B cell (primary cell): ENCODE data around the gene C3. TPM values are rescaled to one million over a fixed set of nuclear protein-coding genes. Genes with fewer than 3 reads are reported as not detected.

Source experiments
- ATAC-seq: fragments of 200-7000 bp; cut with Tn5 transposase; one replicate; pipeline ENCODE4 v1.10.0; 2021; ENCODE audit warnings: low read depth, mild to moderate bottlenecking, moderate number of reproducible peaks, moderate library complexity
- CTCF ChIA-PET: fragments of 350-600 bp; sonication (Branson Sonifier 250); formaldehyde crosslinking; loops from one replicate; lab custom pipeline; 2021; ENCODE audit warnings: antibody characterized with exemption, inconsistent platforms; lab: Charles Lee
- POLR2A ChIA-PET: fragments of 350-600 bp; sonication (Branson Sonifier 250); formaldehyde crosslinking; loops from one replicate; lab custom pipeline; 2021; ENCODE audit warnings: antibody characterized with exemption; lab: Charles Lee
- DNase-seq: peaks from one replicate; pipeline ENCODE4 v3.0.0; 2013
- H2AFZ ChIP-seq: 2 replicates; pipeline ENCODE4 v1.6.1; 2012; ENCODE audit warnings: mild to moderate bottlenecking, low read depth, low read length; ENCODE audit not compliant: insufficient read depth, poor library complexity, severe bottlenecking
- H3K27ac ChIP-seq, 2 donors: 1 replicate in 1 of 2; 2 replicates in 1 of 2; pipeline ENCODE4 v1.5.1; 2012 to 2013; ENCODE audit warnings: low read length in 2 of 2, mild to moderate bottlenecking in 2 of 2, moderate library complexity in 1 of 2
- H3K27me3 ChIP-seq, 4 experiments: fragments of 200-600 bp in 1 of 4; sonication (generic) in 1 of 4; replicated peaks in 1 of 4; 1 replicate in 2 of 4; 2 replicates in 2 of 4; pipeline versions ENCODE4 v1.6.1 to v1.7.0; 2013 to 2016; ENCODE audit warnings: low read length in 3 of 4, mild to moderate bottlenecking in 2 of 4, mixed read lengths in 1 of 4, moderate library complexity in 1 of 4; ENCODE audit not compliant: insufficient read depth in 4 of 4, control insufficient read depth in 3 of 4; ENCODE audit errors: control extremely low read depth in 1 of 4
- H3K36me3 ChIP-seq, 2 experiments: replicated peaks in 1 of 2; 1 replicate in 1 of 2; 2 replicates in 1 of 2; pipeline versions ENCODE4 v1.6.1 to v1.7.1; 2013; ENCODE audit warnings: low read length in 1 of 2; ENCODE audit not compliant: insufficient read depth in 2 of 2, control insufficient read depth in 1 of 2; ENCODE audit errors: control extremely low read depth in 1 of 2, extremely low read depth in 1 of 2
- H3K4me1 ChIP-seq, 2 donors: fragments of 200-600 bp in 1 of 2; sonication (generic) in 1 of 2; 1 replicate in 1 of 2; 2 replicates in 1 of 2; pipeline versions ENCODE4 v1.5.1 to v1.6.1; 2013 to 2017; ENCODE audit warnings: low read length in 2 of 2; ENCODE audit not compliant: control insufficient read depth in 2 of 2, insufficient read depth in 2 of 2
- H3K4me2 ChIP-seq: replicated peaks from 2 replicates; pipeline ENCODE3; 2012; ENCODE audit warnings: mild to moderate bottlenecking, low read depth, low read length; ENCODE audit not compliant: poor library complexity, severe bottlenecking
- H3K4me3 ChIP-seq, 5 experiments: fragments of 200-600 bp in 1 of 5; sonication (generic) in 1 of 5; 1 replicate in 3 of 5; 2 replicates in 2 of 5; pipeline versions ENCODE4 v1.5.1 to v1.7.0; 2011 to 2016; ENCODE audit warnings: low read length in 4 of 5, mild to moderate bottlenecking in 4 of 5, low read depth in 2 of 5, control low read depth in 1 of 5, moderate library complexity in 1 of 5; ENCODE audit not compliant: insufficient read depth in 1 of 5; ENCODE audit errors: control extremely low read depth in 1 of 5, extremely low read depth in 1 of 5
- H3K79me2 ChIP-seq: fragments of 200-600 bp; sonication (generic); one replicate; pipeline ENCODE4 v1.6.0; 2016; ENCODE audit warnings: low read length; ENCODE audit not compliant: control insufficient read depth, insufficient read depth
- H3K9ac ChIP-seq: fragments of 200-600 bp; sonication (generic); 2 replicates; pipeline ENCODE4 v1.6.1; 2017; ENCODE audit warnings: mild to moderate bottlenecking, low read length, moderate library complexity
- H3K9me3 ChIP-seq, 3 donors: one replicate each; pipeline versions ENCODE4 v1.6.1 to v1.7.1; 2013; ENCODE audit warnings: low read length in 2 of 3; ENCODE audit not compliant: control insufficient read depth in 2 of 3, insufficient read depth in 1 of 3; ENCODE audit errors: control extremely low read depth in 1 of 3
- H4K20me1 ChIP-seq: 2 replicates; pipeline ENCODE4 v1.6.0; 2012; ENCODE audit warnings: mild to moderate bottlenecking, low read length; ENCODE audit not compliant: insufficient read depth, control insufficient read depth, poor library complexity, severe bottlenecking
- H3K27ac Mint-ChIP-seq: one replicate; pipeline ENCODE4 v1.8.0; 2021; ENCODE audit warnings: mixed read lengths
- H3K27me3 Mint-ChIP-seq: one replicate; pipeline ENCODE4 v1.8.0; 2021; ENCODE audit warnings: mixed read lengths
- H3K4me1 Mint-ChIP-seq: one replicate; pipeline ENCODE4 v1.8.0; 2021; ENCODE audit warnings: mixed read lengths
- H3K4me3 Mint-ChIP-seq: one replicate; pipeline ENCODE4 v1.8.0; 2021; ENCODE audit warnings: mixed read lengths
- H3K9me3 Mint-ChIP-seq: one replicate; pipeline ENCODE4 v1.8.0; 2022; ENCODE audit warnings: mixed read lengths; ENCODE audit not compliant: insufficient read depth
- EZH2 ChIP-seq: IDR thresholded peaks from 2 replicates; pipeline ENCODE4 v1.6.1; 2012; ENCODE audit warnings: borderline replicate concordance, low read depth, mild to moderate bottlenecking, moderate library complexity, low read length; ENCODE audit not compliant: insufficient read depth, poor library complexity, severe bottlenecking
- whole genome bisulfite sequencing: methylation state at CpG from one replicate; pipeline ENCODE4 v1.1.5; 2013; ENCODE audit warnings: missing lambda C conversion rate; ENCODE audit not compliant: insufficient coverage; 5-methylcytosine and 5-hydroxymethylcytosine counted together
- intact Hi-C: fragments of 100-400 bp; cut with micrococcal nuclease; formaldehyde crosslinking; loops from one replicate; pipeline ENCODE4 v1.10.0; 2022
- polyA plus RNA-seq: library from polyadenylated mRNA; depleted of rRNA; stranded (reverse); fragments of >200 nt; gene quantifications from 2 replicates; pipeline ENCODE4 v1.2.3, GENCODE V29; 2012
- total RNA-seq, 2 donors: library from RNA; stranded (reverse); fragments of 120-200 nt in 1 of 2; gene quantifications; 1 replicate in 1 of 2; 2 replicates in 1 of 2; pipeline versions ENCODE4 v1.2.3 to v1.2.4, GENCODE V29; 2013 to 2022
- TF ChIP-seq, protein P1 (sequence below): fragments of 200-600 bp; IDR thresholded peaks from one replicate; pipeline ENCODE4 v1.8.0; 2022; ENCODE audit warnings: antibody characterized with exemption, mild to moderate bottlenecking

The C3 gene
- total and polyA plus RNA-seq, 2 donors (not counting 1 experiment from before 2014, with no cell fraction given), result 0.01 to 0.47 TPM

DNA sequence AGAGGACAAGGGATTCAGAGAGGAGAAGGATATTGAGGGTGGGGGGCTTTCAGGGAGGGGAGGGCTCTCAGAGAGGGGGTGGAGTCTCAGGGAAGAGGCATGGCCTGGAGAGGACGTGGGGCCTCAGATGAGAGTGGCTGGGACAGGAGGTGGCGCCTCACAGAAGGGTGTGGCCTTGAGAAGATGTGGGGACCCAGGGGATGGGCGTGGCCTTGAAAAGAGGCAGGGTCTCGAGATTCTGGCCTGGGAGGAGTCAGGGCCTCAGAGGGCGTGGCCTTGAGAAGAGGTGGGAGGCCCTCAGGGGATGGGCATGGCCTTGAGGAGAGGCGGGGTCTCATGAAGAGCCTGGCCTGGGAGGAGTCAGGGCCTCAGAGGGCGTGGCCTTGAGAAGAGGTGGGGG is 26.8 kb downstream of the C3 start:
- Histone ChIP-seq H3K27me3 (peaks cover 0 to 5% (median 0%) of the 10 kb centered on the region in 4 experiments), H3K79me2 (no peaks in the 10 kb centered on the region), H3K9ac (no peak overlapping the region), H3K4me3 (no peak overlapping the region), H3K27ac (no peak overlapping the region), H3K4me2 (no peak overlapping the region), H2AFZ (no peak overlapping the region), H4K20me1 (no peaks in the 10 kb centered on the region), H3K4me1 (no peaks in the 10 kb centered on the region), H3K36me3 (no peaks in the 10 kb centered on the region), H3K9me3 (peaks cover 0 to 11% (median 3%) of the 10 kb centered on the region in 3 donors)
- Mint-ChIP-seq H3K4me1 (no peaks in the 10 kb centered on the region), H3K4me3 (no peak overlapping the region), H3K27me3 (peaks cover 6% of the 10 kb centered on the region), H3K9me3 (no peaks in the 10 kb centered on the region), H3K27ac (no peak overlapping the region)
- no peak for DNase-seq
- intact Hi-C loops, result no loop called here
- TF ChIP-seq, protein P1, sequence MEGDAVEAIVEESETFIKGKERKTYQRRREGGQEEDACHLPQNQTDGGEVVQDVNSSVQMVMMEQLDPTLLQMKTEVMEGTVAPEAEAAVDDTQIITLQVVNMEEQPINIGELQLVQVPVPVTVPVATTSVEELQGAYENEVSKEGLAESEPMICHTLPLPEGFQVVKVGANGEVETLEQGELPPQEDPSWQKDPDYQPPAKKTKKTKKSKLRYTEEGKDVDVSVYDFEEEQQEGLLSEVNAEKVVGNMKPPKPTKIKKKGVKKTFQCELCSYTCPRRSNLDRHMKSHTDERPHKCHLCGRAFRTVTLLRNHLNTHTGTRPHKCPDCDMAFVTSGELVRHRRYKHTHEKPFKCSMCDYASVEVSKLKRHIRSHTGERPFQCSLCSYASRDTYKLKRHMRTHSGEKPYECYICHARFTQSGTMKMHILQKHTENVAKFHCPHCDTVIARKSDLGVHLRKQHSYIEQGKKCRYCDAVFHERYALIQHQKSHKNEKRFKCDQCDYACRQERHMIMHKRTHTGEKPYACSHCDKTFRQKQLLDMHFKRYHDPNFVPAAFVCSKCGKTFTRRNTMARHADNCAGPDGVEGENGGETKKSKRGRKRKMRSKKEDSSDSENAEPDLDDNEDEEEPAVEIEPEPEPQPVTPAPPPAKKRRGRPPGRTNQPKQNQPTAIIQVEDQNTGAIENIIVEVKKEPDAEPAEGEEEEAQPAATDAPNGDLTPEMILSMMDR, result no peak
- no peak for TF ChIP-seq EZH2
- no peak for ATAC-seq
- CTCF ChIA-PET, result no interaction called here
- WGBS, result 88% methylated on average over 4 of the region's 7 CpGs
- POLR2A ChIA-PET, result no interaction called here

DNA sequence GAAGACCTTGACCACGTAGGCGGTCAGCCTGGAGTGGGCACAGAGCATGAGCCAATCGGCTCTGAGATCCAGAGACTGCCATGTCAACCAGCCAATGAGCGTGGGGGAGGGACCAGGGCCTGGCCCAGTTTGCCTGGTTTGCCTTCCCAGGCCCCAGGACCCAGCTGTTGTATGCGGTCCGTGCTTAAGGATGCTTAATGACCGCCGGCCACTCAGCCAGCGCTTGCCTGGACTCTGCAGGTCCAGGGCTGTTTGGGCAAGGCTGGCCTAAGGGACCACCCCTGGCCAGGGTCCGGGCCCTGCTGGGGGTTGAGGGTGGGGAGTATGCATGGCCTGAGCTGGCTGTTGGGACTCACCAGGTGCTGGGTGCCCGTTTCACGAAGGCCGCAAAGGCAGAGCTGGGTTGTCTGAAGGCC is 27.4 kb downstream of the C3 start:
- ATAC-seq (no peak), DNase-seq (no peak)
- intact Hi-C loops, result no loop called here
- Histone ChIP-seq H3K27me3 (peaks cover 0 to 5% (median 0%) of the 10 kb centered on the region in 4 experiments), H3K4me1 (no peaks in the 10 kb centered on the region), H3K79me2 (no peaks in the 10 kb centered on the region), H3K36me3 (no peaks in the 10 kb centered on the region), H3K9me3 (peaks cover 0 to 12% (median 3%) of the 10 kb centered on the region in 3 donors), H3K9ac (no peak overlapping the region), H3K4me3 (no peak overlapping the region), H3K4me2 (no peak overlapping the region), H3K27ac (no peak overlapping the region), H4K20me1 (no peaks in the 10 kb centered on the region), H2AFZ (no peak overlapping the region)
- H3K4me3 Mint-ChIP-seq, result no peak overlapping the region
- no peaks in the 10 kb centered on the region for H3K9me3 Mint-ChIP-seq
- no peak for TF ChIP-seq EZH2
- TF ChIP-seq, protein P1, result no peak
- H3K27ac Mint-ChIP-seq, result no peak overlapping the region
- ChIA-PET CTCF (no interaction called here), POLR2A (no interaction called here)
- no peaks in the 10 kb centered on the region for H3K4me1 Mint-ChIP-seq
- 97% methylated on average over 13 of the region's 13 CpGs for WGBS
- peaks cover 7% of the 10 kb centered on the region for H3K27me3 Mint-ChIP-seq
